Transverse colon (tissue), 4 donors: ENCODE measurements around the gene WWOX. TPM values are rescaled to one million over a fixed set of nuclear protein-coding genes. Genes with fewer than 3 reads are reported as not detected.

Experiments
- DNase-seq: peaks from one replicate; pipeline ENCODE4 v3.0.0-alpha.2; 2019
- H3K27ac ChIP-seq, 4 donors: fragments of 200-600 bp; sonication (generic); 2 replicates each; pipeline ENCODE4 v1.5.1; 2016 to 2018; ENCODE audit warnings: inconsistent platforms in 4 of 4
- H3K27me3 ChIP-seq: fragments of 200-600 bp; sonication (generic); 2 replicates; pipeline ENCODE4 v1.5.1; 2017; ENCODE audit warnings: inconsistent platforms
- H3K36me3 ChIP-seq, 4 donors: fragments of 200-600 bp; sonication (generic); 2 replicates each; pipeline ENCODE4 v1.5.1; 2017 to 2019; ENCODE audit warnings: inconsistent platforms in 4 of 4
- H3K4me1 ChIP-seq, 4 donors: fragments of 200-600 bp; sonication (generic); 2 replicates each; pipeline ENCODE4 v1.5.1; 2017 to 2020; ENCODE audit warnings: inconsistent platforms in 4 of 4
- H3K4me3 ChIP-seq, 4 donors: fragments of 200-600 bp; sonication (generic); 1 replicate in 1 of 4; 2 replicates in 3 of 4; pipeline versions ENCODE4 v1.5.1 to v1.6.1; 2017 to 2019; ENCODE audit warnings: inconsistent platforms in 4 of 4
- H3K9me3 ChIP-seq, 2 donors: fragments of 200-600 bp; sonication (generic); 2 replicates each; pipeline ENCODE4 v1.5.1; 2017 to 2019; ENCODE audit warnings: inconsistent platforms in 2 of 2
- EP300 ChIP-seq: sonication (generic); formaldehyde crosslinking; IDR thresholded peaks from one replicate; pipeline ENCODE4 v1.6.1; 2017; ENCODE audit warnings: antibody characterized with exemption, low read depth
- POLR2A ChIP-seq: fragments of 450-650 bp; IDR thresholded peaks from one replicate; pipeline ENCODE4 v1.6.1; 2016; ENCODE audit warnings: antibody characterized with exemption, mild to moderate bottlenecking, moderate library complexity
- POLR2AphosphoS5 ChIP-seq, 3 donors: sonication (generic); formaldehyde crosslinking; IDR thresholded peaks; one replicate each; pipeline ENCODE4 v1.6.1; 2016; ENCODE audit warnings: antibody characterized with exemption in 3 of 3
- WGBS, 2 donors: methylation state at CpG; one replicate each; pipeline ENCODE4 v1.1.5; 2018; ENCODE audit warnings: low coverage in 1 of 2; 5-methylcytosine and 5-hydroxymethylcytosine counted together
- in situ Hi-C, 4 donors: fragments of 200-750 bp; cut with MboI; loops; one replicate each; pipeline versions ENCODE4 v1.15.0 to v1.15.1; 2017; ENCODE audit warnings: low sequenced_read_pairs in 3 of 4, low pct_ligation_motif_present in 1 of 4, low pct_unique_long_range_greater_than_20kb in 1 of 4
- intact Hi-C: fragments of 100-400 bp; cut with DNase I; formaldehyde crosslinking; loops from one replicate; pipeline ENCODE4 v1.15.1; 2023; ENCODE audit warnings: low total_unique reads
- total RNA-seq, 4 donors: library from RNA; depleted of rRNA; stranded (reverse); fragments of >200 nt; gene quantifications; one replicate each; pipeline ENCODE4 v1.1.0, GENCODE V29; 2016
- TF ChIP-seq, protein P1 (sequence below), 5 experiments: fragments of 200-600 bp in 3 of 5; fragments of 450-650 bp in 2 of 5; sonication (generic) in 3 of 5; IDR thresholded peaks; 1 replicate in 2 of 5; 2 replicates in 3 of 5; pipeline ENCODE4 v1.5.1; 2016 to 2017; ENCODE audit warnings: antibody characterized with exemption in 5 of 5, inconsistent platforms in 3 of 5, mild to moderate bottlenecking in 2 of 5, moderate library complexity in 1 of 5

The WWOX gene
- total RNA-seq, 4 donors from 2014 or later = 11.2 to 53.8 (median 24.8) TPM

DNA sequence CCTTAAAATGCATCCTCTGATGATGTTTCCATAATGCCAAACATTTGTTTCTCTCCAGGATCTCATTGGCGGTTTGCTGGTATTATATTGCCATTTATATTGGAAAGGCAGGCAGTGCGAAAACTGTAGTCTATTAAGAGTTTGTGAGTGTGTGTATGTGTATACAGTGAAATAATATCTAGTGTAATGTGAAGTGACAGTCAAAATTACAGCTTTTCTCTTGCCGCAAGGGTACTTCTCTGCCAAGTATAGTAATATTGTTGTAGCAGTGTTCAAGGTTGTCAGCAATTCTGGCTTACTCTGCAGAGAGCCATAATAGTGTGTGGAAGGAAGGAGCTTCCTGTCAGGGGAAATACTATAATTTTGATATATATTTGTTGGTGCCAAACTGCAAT is 178.6 kb downstream of the WWOX start:
- 90 to 94% methylated on average over 3 of the region's 3 CpGs for WGBS, 2 donors
- Histone ChIP-seq H3K4me1 (peaks cover 0 to 3% (median 0%) of the 10 kb centered on the region in 4 donors), H3K27ac (no peak overlapping the region), H3K4me3 (no peak overlapping the region), H3K36me3 (no peaks in the 10 kb centered on the region), H3K9me3 (no peaks in the 10 kb centered on the region), H3K27me3 (no peaks in the 10 kb centered on the region)
- intact Hi-C loops (no loop called here), in situ Hi-C loops (no loop called here)
- DNase-seq = no peak
- no peak for TF ChIP-seq POLR2A
- no peak for TF ChIP-seq POLR2AphosphoS5 (IDR thresholded peaks at IDR 0.05)
- no peak for TF ChIP-seq EP300
- TF ChIP-seq, protein P1, sequence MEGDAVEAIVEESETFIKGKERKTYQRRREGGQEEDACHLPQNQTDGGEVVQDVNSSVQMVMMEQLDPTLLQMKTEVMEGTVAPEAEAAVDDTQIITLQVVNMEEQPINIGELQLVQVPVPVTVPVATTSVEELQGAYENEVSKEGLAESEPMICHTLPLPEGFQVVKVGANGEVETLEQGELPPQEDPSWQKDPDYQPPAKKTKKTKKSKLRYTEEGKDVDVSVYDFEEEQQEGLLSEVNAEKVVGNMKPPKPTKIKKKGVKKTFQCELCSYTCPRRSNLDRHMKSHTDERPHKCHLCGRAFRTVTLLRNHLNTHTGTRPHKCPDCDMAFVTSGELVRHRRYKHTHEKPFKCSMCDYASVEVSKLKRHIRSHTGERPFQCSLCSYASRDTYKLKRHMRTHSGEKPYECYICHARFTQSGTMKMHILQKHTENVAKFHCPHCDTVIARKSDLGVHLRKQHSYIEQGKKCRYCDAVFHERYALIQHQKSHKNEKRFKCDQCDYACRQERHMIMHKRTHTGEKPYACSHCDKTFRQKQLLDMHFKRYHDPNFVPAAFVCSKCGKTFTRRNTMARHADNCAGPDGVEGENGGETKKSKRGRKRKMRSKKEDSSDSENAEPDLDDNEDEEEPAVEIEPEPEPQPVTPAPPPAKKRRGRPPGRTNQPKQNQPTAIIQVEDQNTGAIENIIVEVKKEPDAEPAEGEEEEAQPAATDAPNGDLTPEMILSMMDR (IDR thresholded peaks at IDR 0.05) = no peak

DNA sequence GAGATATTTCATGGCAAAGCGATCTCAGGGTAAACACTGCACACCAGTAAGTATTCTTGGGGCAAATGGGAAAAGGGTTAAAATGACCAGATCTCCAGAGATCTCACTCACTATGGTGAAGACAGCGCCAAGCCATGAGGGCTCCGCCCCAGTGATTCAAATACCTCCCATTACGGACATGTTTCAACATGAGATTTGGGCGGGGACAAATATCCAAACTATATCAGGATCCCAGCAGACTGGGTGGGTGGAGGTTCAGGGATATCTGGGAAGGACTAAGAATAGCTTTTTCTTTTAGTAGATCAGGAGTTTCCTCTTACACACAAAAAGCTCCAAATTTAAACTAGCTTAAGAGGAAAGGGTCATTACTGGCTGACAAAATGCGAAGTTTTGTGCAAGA is 181.7 kb downstream of the WWOX start:
- no peaks in the 10 kb centered on the region for H3K36me3 ChIP-seq
- no peak overlapping the region for H3K4me3 ChIP-seq
- no peak overlapping the region for H3K27ac ChIP-seq
- intact Hi-C loops = no loop called here
- in situ Hi-C loops = no loop called here
- TF ChIP-seq POLR2A = no peak
- no peak for TF ChIP-seq EP300
- TF ChIP-seq, protein P1 (IDR thresholded peaks at IDR 0.05) = no peak
- TF ChIP-seq POLR2AphosphoS5 (IDR thresholded peaks at IDR 0.05) = no peak
- no peaks in the 10 kb centered on the region for H3K27me3 ChIP-seq
- H3K4me1 ChIP-seq = peaks cover 0 to 19% (median 0%) of the 10 kb centered on the region in 4 donors
- DNase-seq = no peak
- H3K9me3 ChIP-seq = no peaks in the 10 kb centered on the region
- WGBS, 2 donors = 67 to 95% methylated on average over 6 of the region's 6 CpGs

DNA sequence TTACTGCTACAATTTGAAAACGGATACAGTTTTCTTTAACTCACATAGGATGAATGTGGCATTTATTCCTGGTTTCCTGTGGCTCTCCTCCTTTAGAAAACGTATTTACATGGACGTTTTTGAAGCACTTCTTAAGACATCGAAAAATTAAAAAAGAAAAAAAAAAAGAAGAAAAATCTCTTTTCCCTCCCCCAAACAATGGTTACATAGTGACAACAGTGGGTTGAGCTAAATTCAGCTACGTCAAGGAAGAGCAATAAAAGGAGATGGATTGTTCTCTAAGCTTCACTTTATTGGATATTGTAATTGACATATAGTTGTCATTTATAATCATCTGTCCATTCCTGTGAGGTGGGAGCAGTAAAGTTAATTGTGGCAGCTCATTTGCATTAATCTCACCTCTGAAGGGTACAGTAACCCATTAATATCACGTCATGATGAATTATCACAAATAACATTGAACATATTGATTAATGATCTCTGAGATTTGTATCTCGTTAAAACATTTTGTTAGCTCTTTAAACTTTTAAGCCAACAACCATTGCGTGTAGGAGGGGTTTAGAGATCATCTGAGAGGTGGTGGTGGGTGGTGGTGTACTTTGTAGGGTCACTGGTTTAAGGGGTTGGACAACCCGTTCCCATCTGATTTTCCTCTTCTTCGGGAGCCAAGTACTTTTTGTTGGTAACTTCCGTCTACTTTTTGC is 184.2 kb downstream of the WWOX start:
- no peak for DNase-seq
- intact Hi-C loops = no loop called here
- H3K36me3 ChIP-seq = no peaks in the 10 kb centered on the region
- peaks cover 0 to 17% (median 0%) of the 10 kb centered on the region in 4 donors for H3K4me1 ChIP-seq
- H3K4me3 ChIP-seq = no peak overlapping the region
- WGBS, 2 donors = 83 to 85% methylated on average over 8 to 11 of the region's 11 CpGs
- TF ChIP-seq POLR2A (no peak), EP300 (no peak), POLR2AphosphoS5 (IDR thresholded peaks at IDR 0.05) (no peak)
- TF ChIP-seq, protein P1 (IDR thresholded peaks at IDR 0.05) = no peak
- no peak overlapping the region for H3K27ac ChIP-seq
- no peaks in the 10 kb centered on the region for H3K9me3 ChIP-seq
- H3K27me3 ChIP-seq = no peaks in the 10 kb centered on the region
- in situ Hi-C loops = no loop called here

DNA sequence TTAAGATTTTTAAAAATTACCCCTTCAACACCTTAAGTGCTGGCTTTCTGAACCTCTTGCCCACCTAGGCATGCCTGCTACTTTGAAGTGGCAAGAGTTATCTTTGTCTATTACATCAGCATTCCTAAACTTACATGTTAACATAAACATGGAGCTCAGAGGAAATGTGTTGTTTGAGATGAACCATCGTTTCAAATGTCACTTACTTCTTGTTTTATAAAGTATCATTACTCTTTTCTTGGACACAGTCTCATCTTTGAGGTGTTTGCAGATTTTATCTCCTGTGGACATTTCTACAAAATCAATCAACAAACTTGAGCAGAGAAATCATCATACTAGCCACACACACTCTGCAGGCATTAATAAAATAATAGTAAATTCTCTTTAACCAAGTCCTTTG is 184.9 kb downstream of the WWOX start:
- no peak for TF ChIP-seq POLR2AphosphoS5 (IDR thresholded peaks at IDR 0.05)
- TF ChIP-seq POLR2A = no peak
- TF ChIP-seq EP300 = no peak
- TF ChIP-seq, protein P1 (IDR thresholded peaks at IDR 0.05) = no peak
- Histone ChIP-seq H3K27ac (no peak overlapping the region), H3K27me3 (no peaks in the 10 kb centered on the region), H3K36me3 (no peaks in the 10 kb centered on the region), H3K4me1 (peaks cover 0 to 17% (median 0%) of the 10 kb centered on the region in 4 donors), H3K4me3 (no peak overlapping the region), H3K9me3 (no peaks in the 10 kb centered on the region)
- intact Hi-C loops (no loop called here), in situ Hi-C loops (no loop called here)
- DNase-seq = no peak
- WGBS, 2 donors = 54 to 70% methylated on average over 1 of the region's 1 CpG
